HFFc6 (cell line): ENCODE results near the gene COX18. TPM values are rescaled to one million over a fixed set of nuclear protein-coding genes. Genes with fewer than 3 reads are reported as not detected.
A peak's percentile ranks its signal among the peaks of the same experiment; 100 is the strongest.

Source experiments
- DNase-seq: peaks from one replicate; pipeline ENCODE4 v3.0.0-alpha.2; 2018
- H3K27ac Mint-ChIP-seq: 2 replicates; pipeline ENCODE4 v1.8.0; 2020; ENCODE audit warnings: mild to moderate bottlenecking, mixed read lengths
- H3K27me3 Mint-ChIP-seq: 2 replicates; pipeline ENCODE4 v1.8.0; 2021; ENCODE audit warnings: mild to moderate bottlenecking, moderate library complexity, mixed read lengths; ENCODE audit not compliant: insufficient read depth
- H3K36me3 Mint-ChIP-seq: 2 replicates; pipeline ENCODE4 v1.8.0; 2021; ENCODE audit warnings: low read depth, mixed read lengths
- H3K4me1 Mint-ChIP-seq: 2 replicates; pipeline ENCODE4 v1.8.0; 2020; ENCODE audit warnings: low read depth, mixed read lengths
- H3K4me3 Mint-ChIP-seq: 2 replicates; pipeline ENCODE4 v1.8.0; 2020; ENCODE audit warnings: mild to moderate bottlenecking, moderate library complexity, mixed read lengths
- H3K9me3 Mint-ChIP-seq: 2 replicates; pipeline ENCODE4 v1.8.0; 2020; ENCODE audit warnings: mild to moderate bottlenecking, mixed read lengths
- CTCF ChIP-seq: fragments of 200-600 bp; sonication (generic); IDR thresholded peaks from 2 replicates; pipeline ENCODE4 v1.5.0; 2021; ENCODE audit warnings: antibody characterized with exemption, mild to moderate bottlenecking
- long read RNA-seq: library from polyadenylated mRNA; unstranded; transcript quantifications from one replicate; pipeline ENCODE4 v2.0.0, GENCODE V29; 2019
- total RNA-seq, 6 experiments: library from RNA; stranded (reverse); fragmentation: NEBNext Ultra II Directional; extraction: Animal tissue kit (Norgen Biotek cat#: 25700); gene quantifications; 2 replicates in 1 of 6; 3 replicates in 5 of 6; pipeline ENCODE4 v1.2.3, GENCODE V29; 2021

The COX18 gene
- 10 to 100 TPM; 13.3 to 17.5 (median 14.8) TPM for total RNA-seq
- long read RNA-seq, partial matches to known transcripts: 1 of 2 reads
- long read RNA-seq, other reads (novel, unspliced or antisense): 1 of 2 reads

- peak within 1 kb of the TSS; percentile 93 for H3K27ac Mint-ChIP-seq
- H3K27me3 Mint-ChIP-seq: peaks cover 8% of the 10 kb centered on the region
- peaks cover 26% of the 10 kb centered on the region for H3K4me1 Mint-ChIP-seq
- peak; percentile 35; the same call in 1 of the 2 replicates for TF ChIP-seq CTCF
- peaks cover 7% of the 10 kb centered on the region; the same call in 1 of the 2 replicates for H3K36me3 Mint-ChIP-seq
- H3K9me3 Mint-ChIP-seq: no peaks in the 10 kb centered on the region
- peak; percentile 98 for DNase-seq
- H3K4me3 Mint-ChIP-seq: peak within 1 kb of the TSS; percentile 90
These were observed at the start of gene COX18 for GRCh38 chr4:73069338-73070073. Gene COX18, minus strand, starts transcription at chr4:73069716. Its CDS starts 67 bp downstream, at chr4:73069649.

GRCh38 chr4:73109493-73109892 lies 40.0 kb upstream of the COX18 start:
- Mint-ChIP-seq H3K9me3 (no peaks in the 10 kb centered on the region), H3K27ac (no peak overlapping the region), H3K36me3 (peaks cover 9% of the 10 kb centered on the region), H3K4me3 (no peak overlapping the region), H3K4me1 (peaks cover under 1% of the 10 kb centered on the region; the same call in 1 of the 2 replicates), H3K27me3 (no peaks in the 10 kb centered on the region)
- no peak for TF ChIP-seq CTCF
- DNase-seq: no peak

GRCh38 chr4:73104695-73105094 lies 35.2 kb upstream of the COX18 start:
- Mint-ChIP-seq H3K27ac (no peak overlapping the region), H3K36me3 (peaks cover 33% of the 10 kb centered on the region), H3K9me3 (no peaks in the 10 kb centered on the region; the same call in 1 of the 2 replicates), H3K4me1 (peaks cover 6% of the 10 kb centered on the region), H3K27me3 (0 out of 2 replicates have a peak, but pooled peaks cover 2% of the 10 kb centered on the region), H3K4me3 (no peak overlapping the region)
- TF ChIP-seq CTCF: no peak
- no peak for DNase-seq

- no peak for DNase-seq
- H3K9me3 Mint-ChIP-seq: no peaks in the 10 kb centered on the region; the same call in 1 of the 2 replicates
- TF ChIP-seq CTCF: no peak
- peak overlapping the region; percentile 61 for H3K27ac Mint-ChIP-seq
- no peak overlapping the region for H3K4me3 Mint-ChIP-seq
- peaks cover 6% of the 10 kb centered on the region for H3K4me1 Mint-ChIP-seq
- H3K36me3 Mint-ChIP-seq: peaks cover 34% of the 10 kb centered on the region
- H3K27me3 Mint-ChIP-seq: peaks cover 9% of the 10 kb centered on the region
These were observed 34.4 kb upstream of the COX18 start for GRCh38 chr4:73103799-73104503.

- TF ChIP-seq CTCF: no peak
- no peak overlapping the region for H3K4me3 Mint-ChIP-seq
- peaks cover 9% of the 10 kb centered on the region for H3K27me3 Mint-ChIP-seq
- peaks cover 2% of the 10 kb centered on the region for H3K4me1 Mint-ChIP-seq
- DNase-seq: no peak
- peaks cover 28% of the 10 kb centered on the region for H3K36me3 Mint-ChIP-seq
- no peaks in the 10 kb centered on the region; the same call in 1 of the 2 replicates for H3K9me3 Mint-ChIP-seq
- H3K27ac Mint-ChIP-seq: no peak overlapping the region
These were observed 29.6 kb upstream of the COX18 start for GRCh38 chr4:73099143-73099542.
